Transverse colon (tissue), 4 donors: ENCODE measurements around the gene KIAA1210.

ENCODE experiments used
- CTCF ChIP-seq, 5 experiments: fragments of 200-600 bp in 3 of 5; fragments of 450-650 bp in 2 of 5; sonication (generic) in 3 of 5; IDR thresholded peaks; 1 replicate in 2 of 5; 2 replicates in 3 of 5; pipeline ENCODE4 v1.5.1; 2016 to 2017; ENCODE audit warnings: antibody characterized with exemption in 5 of 5, inconsistent platforms in 3 of 5, mild to moderate bottlenecking in 2 of 5, moderate library complexity in 1 of 5
- EP300 ChIP-seq: sonication (generic); formaldehyde crosslinking; IDR thresholded peaks from one replicate; pipeline ENCODE4 v1.6.1; 2017; ENCODE audit warnings: antibody characterized with exemption, low read depth
- POLR2A ChIP-seq: fragments of 450-650 bp; IDR thresholded peaks from one replicate; pipeline ENCODE4 v1.6.1; 2016; ENCODE audit warnings: antibody characterized with exemption, mild to moderate bottlenecking, moderate library complexity
- POLR2AphosphoS5 ChIP-seq, 3 donors: sonication (generic); formaldehyde crosslinking; IDR thresholded peaks; one replicate each; pipeline ENCODE4 v1.6.1; 2016; ENCODE audit warnings: antibody characterized with exemption in 3 of 3

- TF ChIP-seq CTCF (IDR thresholded peaks at IDR 0.05) (no peak), POLR2A (no peak), POLR2AphosphoS5 (IDR thresholded peaks at IDR 0.05) (no peak), EP300 (no peak)
Observed at GRCh38 chrX:119174900-119175299, 47.3 kb upstream of the KIAA1210 start.
